ENCODE results near the gene TADA3.

Gene TADA3

GRCh38 chr3:9792405-9793160 is at the start of gene TADA3, which contains the start of gene ARPC4:
Gene TADA3, minus strand, starts transcription at chr3:9792473. Its CDS starts 1,007 bp downstream, at chr3:9791466.
Gene ARPC4, plus strand, starts transcription at chr3:9793082. Its CDS starts 40 bp downstream, at chr3:9793122.
- peak; percentile 92 to 99 for DNase-seq

- no peak for DNase-seq
These were observed 48.7 kb upstream of the TADA3 start for GRCh38 chr3:9841015-9841414.

GRCh38 chr3:9838856-9839255 is 46.6 kb upstream of the TADA3 start:
- no peak for DNase-seq

GRCh38 chr3:9837701-9838582 is 45.7 kb upstream of the TADA3 start:
- DNase-seq: no peak

- DNase-seq: no peak
These were observed 42.5 kb upstream of the TADA3 start for GRCh38 chr3:9834520-9835380.

- no peak for DNase-seq
These were observed 40.8 kb upstream of the TADA3 start for GRCh38 chr3:9833078-9833477.

GRCh38 chr3:9831253-9831652 is 39.0 kb upstream of the TADA3 start:
- DNase-seq: no peak

GRCh38 chr3:9828801-9829755 is 36.8 kb upstream of the TADA3 start:
- no peak for DNase-seq

- no peak for DNase-seq
These were observed 34.7 kb upstream of the TADA3 start for GRCh38 chr3:9826815-9827573.

GRCh38 chr3:9825451-9826040 is 33.3 kb upstream of the TADA3 start:
- no peak for DNase-seq

- no peak for DNase-seq
These were observed 28.7 kb upstream of the TADA3 start for GRCh38 chr3:9820946-9821345.

- no peak for DNase-seq
These were observed 28.3 kb upstream of the TADA3 start for GRCh38 chr3:9820543-9820942.

GRCh38 chr3:9818666-9819335 is 26.5 kb upstream of the TADA3 start:
- no peak for DNase-seq

- no peak for DNase-seq
These were observed 25.2 kb upstream of the TADA3 start for GRCh38 chr3:9817436-9817835.

- DNase-seq: no peak
These were observed 23.7 kb upstream of the TADA3 start for GRCh38 chr3:9815986-9816385.

GRCh38 chr3:9812870-9813483 is 20.7 kb upstream of the TADA3 start:
- DNase-seq: no peak

GRCh38 chr3:9810846-9811245 is 18.6 kb upstream of the TADA3 start:
- no peak for DNase-seq

GRCh38 chr3:9810433-9810770 is 18.1 kb upstream of the TADA3 start:
- no peak for DNase-seq

- peak; percentile 19 to 63 for DNase-seq
These were observed 17.6 kb upstream of the TADA3 start, which contains the start of gene TTLL3 for GRCh38 chr3:9809615-9810432. Gene TTLL3, plus strand, starts transcription at chr3:9810262. Its CDS starts 400 bp downstream, at chr3:9810662.
